Lung microvascular endothelial cell (primary cell): ENCODE measurements around the gene C11orf91. TPM values are rescaled to one million over a fixed set of nuclear protein-coding genes. Genes with fewer than 3 reads are reported as not detected.
"Not testable (repeated sequence)": the region's sequence is repeated elsewhere in the genome, so short reads cannot be mapped to it uniquely, and the experiment has no call there.

Experiments used
- DNase-seq, 2 donors: peaks; one replicate each; pipeline versions ENCODE4 v3.0.0 to v3.0.0-alpha.2; 2010; ENCODE audit warnings: low read depth in 2 of 2
- total RNA-seq: library from RNA; depleted of rRNA; stranded (reverse); fragments of >200 nt; gene quantifications from 2 replicates; pipeline ENCODE4 v1.2.1, GENCODE V29; 2014

C11orf91 gene
- total RNA-seq, 1 donor from 2014 or later, result not detected

DNA sequence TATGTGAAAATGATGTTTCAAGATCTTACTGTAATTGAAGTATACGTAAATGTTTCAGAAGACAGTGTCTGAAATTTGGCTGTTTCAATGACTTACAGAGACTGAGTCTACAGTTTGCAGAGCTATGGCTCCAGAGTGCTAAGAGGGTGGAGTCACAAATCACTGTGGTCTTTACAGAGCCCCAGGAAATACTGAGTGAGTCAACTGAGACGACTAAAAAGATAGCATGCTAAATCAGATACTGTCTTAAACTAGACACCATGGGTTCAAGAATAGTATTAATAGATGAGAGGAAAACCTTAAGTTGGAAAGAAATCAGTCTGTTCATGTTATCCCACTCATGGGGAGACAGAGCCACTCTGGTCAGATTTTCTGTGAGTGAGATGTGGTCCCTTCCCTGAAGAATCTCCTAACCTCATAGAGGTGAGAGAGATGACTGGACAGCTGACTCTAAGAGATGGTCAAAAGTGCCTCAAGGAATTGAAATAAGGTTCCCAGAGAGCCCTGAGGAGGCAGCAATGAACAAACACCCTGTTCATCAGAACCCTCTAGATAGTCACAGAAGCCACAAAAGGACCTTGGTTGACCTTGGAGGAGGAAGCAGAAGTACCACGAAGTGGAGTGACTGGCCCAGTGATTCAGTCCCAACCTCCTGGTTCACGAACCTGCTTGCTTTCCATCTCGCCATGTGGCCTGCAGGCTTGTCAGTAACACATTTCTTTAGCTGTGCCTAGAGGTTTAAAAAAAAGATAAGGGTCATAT is 30.2 kb downstream of the C11orf91 start:
- peak in 1 of 2 donors; percentile 62 for DNase-seq

- DNase-seq, result no peak
These were observed 30.9 kb downstream of the C11orf91 start for GRCh38 chr11:33669598-33670249.

DNA sequence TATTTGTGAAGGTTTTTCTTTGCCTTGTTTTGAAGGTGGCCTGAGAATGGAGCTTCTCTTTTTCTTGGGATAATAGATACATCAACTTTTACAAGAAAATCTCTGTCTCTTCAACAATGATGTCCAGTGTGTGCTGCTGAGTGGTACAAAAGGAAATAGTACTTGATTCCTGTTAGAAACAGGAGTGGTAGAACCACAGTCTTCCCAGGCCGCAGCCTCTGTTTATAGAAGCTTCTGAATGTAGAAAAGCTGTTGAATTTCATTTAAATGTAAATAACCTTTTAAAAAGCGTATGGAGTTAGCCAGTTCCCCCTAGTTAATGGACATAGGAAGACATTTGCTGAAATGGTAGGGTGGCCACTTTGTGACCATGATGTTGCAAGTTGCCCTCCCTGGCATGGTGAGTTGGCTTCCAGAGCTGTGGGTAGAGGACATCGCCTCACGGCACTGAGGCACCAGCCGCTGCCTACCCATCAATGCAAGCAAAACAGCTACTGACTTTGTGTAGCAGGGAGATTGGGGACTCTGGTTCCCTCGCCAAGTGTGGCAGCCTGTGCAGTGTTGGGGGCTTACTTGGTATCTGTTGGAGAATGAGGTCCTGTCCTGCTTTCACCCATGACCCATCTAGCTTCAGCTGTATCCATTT is 31.6 kb downstream of the C11orf91 start:
- no peak for DNase-seq

- no peak for DNase-seq
These were observed 32.2 kb downstream of the C11orf91 start for GRCh38 chr11:33668468-33668825.

DNA sequence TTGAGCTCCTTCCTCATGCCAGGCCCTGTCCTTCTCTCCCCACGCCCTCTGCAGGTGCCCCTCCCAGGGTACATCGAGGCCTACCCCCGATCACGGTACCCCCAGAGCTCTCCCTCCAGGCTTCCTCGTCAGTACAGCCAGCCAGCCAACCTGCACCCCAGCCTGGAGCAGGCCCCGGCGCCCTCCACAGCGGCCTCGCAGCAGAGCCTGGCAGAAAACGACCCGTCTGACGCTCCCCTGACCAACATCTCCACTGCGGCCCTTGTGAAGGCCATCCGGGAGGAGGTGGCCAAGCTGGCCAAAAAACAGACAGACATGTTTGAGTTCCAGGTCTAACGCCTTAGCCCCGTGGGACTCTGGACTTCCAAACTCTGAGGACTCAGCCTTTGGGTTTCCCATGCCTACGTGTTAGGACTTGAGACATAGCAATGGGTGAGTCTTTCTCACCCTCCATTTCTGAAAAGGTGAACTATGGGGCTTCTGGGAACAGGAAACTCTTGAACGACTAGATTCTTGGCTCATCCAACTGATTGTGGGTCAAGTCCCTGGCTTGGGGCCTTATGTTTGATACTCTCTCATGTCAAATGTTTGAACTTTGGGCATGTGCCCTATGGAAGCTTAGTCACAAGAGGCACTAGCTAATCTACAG is 32.7 kb downstream of the C11orf91 start:
- DNase-seq, result no peak

- DNase-seq, result no peak
These were observed 35.1 kb downstream of the C11orf91 start for GRCh38 chr11:33665350-33666106.

- DNase-seq, result no peak
These were observed 35.8 kb downstream of the C11orf91 start for GRCh38 chr11:33664827-33665226.

DNA sequence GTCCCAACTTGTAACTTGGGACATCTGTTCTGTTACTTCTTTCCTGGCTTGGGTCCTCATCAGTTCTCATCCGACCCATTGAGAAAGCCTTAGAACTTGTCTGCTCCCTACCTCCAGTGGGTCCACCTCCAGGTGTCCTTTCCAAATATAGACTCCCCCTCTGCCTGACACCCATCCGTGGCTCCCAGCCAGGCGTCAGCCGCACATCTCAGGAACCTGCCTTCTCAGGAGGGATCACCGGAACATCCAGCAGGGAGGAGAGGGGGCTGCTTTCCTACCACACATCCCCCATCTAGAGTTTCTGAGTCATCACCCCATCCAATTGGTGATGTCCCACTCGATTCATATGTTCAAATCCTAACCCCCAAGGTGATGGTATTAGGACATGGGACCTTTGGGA is 36.5 kb downstream of the C11orf91 start:
- no peak for DNase-seq

DNA sequence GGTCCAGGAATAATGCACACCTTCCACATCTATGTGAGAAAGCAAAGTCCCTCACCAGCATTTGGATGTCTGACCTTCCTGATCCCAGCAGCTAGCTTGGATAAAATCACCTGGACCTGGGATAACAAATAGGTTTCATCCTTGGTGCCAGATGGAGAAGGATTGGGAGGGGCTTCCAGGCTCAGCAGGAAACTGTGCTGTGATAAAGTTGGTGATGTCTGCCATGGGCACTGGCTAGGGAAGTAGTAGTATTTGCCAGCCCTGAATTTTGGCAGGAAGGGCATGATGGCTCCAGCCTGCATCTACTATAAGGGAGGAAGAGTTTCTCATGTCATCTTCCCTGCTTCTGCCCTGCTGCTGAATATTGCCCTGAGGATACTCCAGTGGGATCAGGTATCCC is 37.5 kb downstream of the C11orf91 start:
- DNase-seq, result no peak

GRCh38 chr11:33661526-33661925 is 39.1 kb downstream of the C11orf91 start:
- not testable (repeated sequence) for DNase-seq

DNA sequence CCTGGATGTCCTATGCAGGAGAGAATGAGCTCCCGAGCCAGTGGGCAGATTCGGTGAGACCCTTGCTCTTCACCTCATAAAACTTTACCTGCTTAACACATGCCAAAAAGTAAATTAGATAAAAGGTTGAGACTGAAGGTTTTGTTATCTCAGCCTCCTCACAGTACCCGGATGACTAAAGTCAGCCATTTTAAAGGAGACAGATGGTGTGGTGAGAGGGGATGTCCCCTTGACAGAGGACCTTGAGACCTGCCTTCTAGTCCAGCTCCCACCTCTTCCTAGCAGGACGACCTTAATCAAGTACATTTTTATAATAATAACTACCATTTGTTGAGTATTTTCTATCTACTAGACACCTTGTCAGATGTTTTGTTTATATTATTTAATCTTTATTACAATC is 39.7 kb downstream of the C11orf91 start:
- no peak for DNase-seq

DNA sequence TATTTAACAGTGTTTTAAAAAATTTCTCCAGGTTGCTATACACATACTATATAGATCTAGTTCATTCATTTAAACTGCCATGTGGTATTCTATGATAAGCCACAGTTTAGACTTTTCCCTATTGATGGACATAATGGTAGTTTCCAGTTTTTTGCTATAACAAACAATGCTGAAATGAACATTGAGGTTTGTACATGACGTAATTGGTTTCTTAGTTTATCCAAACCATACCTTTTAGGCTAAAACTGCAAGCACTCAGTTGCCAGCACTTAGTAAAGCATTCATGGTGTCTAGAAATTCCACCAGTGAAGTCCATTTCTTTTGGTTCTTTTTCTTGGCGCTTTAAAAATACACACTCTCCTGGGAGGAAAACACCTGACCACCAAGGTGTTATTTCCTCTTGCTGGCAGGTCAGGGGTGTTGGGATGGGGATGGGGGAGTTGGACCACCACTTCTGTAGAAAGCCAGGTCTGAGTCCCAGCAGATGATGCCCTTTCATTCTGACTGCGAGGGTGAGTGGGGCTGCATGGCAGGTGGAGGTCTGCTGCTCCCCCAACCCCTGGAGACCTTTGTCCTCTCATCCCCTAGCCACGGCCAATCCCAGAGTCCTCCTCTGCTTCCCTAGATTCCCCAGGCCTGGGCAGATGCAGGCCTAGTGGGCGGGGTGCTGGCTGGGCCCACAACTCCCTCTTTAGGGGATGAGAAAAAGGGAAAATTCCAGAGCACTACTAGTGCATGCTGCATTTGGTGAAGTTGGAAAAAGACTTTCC is 41.1 kb downstream of the C11orf91 start:
- DNase-seq, result no peak

- DNase-seq, result peak in 1 of 2 donors; percentile 34
These were observed 42.3 kb downstream of the C11orf91 start for GRCh38 chr11:33658195-33658900.

GRCh38 chr11:33657757-33658156 is 42.9 kb downstream of the C11orf91 start:
- no peak for DNase-seq

- no peak for DNase-seq
These were observed 43.9 kb downstream of the C11orf91 start for GRCh38 chr11:33656768-33657167.

GRCh38 chr11:33655842-33656600 is 44.6 kb downstream of the C11orf91 start:
- DNase-seq, result no peak

- no peak for DNase-seq
These were observed 46.0 kb downstream of the C11orf91 start for GRCh38 chr11:33654594-33654993.

DNA sequence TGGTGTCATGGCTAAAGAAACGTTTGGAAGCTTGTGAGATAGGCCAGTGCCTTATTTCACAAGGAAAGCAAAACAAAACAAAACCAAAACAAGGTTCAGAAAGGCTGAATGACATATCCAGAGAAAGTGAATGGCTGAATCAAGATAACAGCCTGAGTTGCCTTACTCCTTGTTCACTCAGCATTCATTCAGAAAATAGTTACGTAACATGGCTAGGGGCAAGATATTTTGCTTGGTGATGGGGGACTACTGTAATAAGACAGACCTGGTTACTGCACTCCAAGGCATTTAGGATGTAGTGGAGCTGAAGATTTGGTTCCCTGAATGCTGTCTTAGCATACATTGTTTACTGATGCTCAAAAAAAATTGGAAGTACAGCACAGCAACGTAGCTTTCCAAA is 47.7 kb downstream of the C11orf91 start:
- DNase-seq, result no peak

DNA sequence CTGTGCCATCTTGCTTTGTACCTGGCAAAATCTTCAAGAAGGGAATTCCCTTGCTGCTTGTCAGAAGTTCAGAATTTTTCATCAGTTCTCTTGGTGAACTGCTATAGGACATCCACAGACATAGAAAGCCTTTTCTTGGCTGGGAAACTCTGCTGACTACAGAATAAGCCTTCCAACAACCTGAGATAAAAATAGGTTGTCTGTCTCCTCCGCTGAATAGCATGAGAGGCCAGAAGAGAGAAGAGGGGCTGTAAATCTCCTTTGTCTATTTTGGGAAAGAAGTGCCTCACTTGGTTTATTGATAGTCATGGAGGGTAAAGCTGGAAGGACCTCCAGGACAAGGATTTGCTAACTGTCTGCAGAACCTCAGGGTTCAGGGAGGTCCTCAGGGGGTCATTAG is 48.2 kb downstream of the C11orf91 start:
- no peak for DNase-seq
